HCEC 1CT (cell line): ENCODE measurements around the gene CEP55.
"Not testable (repeated sequence)": the region's sequence is repeated elsewhere in the genome, so short reads cannot be mapped to it uniquely, and the experiment has no call there.

Experiments
- DNase-seq: peaks from one replicate; pipeline ENCODE4 v3.0.0-alpha.2; 2017

CEP55 gene

DNA sequence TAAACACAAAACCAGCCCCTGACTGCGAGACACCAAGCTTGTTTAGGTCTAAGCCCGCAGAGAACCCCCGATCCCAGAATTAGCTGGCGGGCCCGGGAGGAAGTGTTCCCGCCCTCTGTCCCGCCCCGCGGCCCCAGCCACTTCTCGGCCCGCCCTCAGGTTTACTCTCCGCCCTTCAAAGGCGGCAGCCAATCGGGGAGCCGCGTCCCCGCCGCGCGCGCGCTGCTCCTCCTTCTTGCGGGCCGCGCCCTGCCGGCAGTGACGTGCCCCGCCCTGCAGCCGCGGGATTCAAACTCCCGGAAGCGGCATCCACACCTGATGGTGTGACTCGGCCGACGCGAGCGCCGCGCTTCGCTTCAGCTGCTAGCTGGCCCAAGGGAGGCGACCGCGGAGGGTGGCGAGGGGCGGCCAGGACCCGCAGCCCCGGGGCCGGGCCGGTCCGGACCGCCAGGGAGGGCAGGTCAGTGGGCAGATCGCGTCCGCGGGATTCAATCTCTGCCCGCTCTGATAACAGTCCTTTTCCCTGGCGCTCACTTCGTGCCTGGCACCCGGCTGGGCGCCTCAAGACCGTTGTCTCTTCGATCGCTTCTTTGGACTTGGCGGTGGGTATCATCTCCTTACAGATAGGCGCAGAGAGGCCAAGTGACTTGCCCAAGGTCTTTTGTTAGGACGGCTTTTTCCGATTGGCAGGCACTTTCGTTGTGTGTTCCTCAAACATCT lies at the start of gene CEP55:
CEP55 (plus strand) TSS at position 291 of the 720 bp plus-strand sequence. CDS start 3,440 bp downstream, outside the sequence.
- DNase-seq, result peak; percentile 96

DNA sequence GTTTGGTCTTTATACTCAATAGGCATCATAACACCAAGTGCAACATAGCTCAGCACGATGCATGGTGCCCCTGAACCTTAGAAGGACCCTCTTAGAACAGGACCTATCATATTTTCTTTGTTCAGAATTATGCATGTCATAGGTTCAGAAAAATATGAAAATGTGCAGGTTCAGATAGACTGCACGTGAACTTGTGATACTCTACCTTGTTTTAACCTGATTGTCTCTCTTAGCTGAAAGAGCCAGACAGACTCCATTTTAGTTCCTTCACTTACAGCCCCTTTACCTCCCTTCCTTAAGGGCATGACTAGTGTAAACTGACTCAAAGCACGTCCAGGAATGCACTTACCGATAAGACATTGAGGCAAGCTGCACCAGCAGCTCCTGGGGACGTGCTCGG lies 49.4 kb upstream of the CEP55 start:
- no peak for DNase-seq

DNA sequence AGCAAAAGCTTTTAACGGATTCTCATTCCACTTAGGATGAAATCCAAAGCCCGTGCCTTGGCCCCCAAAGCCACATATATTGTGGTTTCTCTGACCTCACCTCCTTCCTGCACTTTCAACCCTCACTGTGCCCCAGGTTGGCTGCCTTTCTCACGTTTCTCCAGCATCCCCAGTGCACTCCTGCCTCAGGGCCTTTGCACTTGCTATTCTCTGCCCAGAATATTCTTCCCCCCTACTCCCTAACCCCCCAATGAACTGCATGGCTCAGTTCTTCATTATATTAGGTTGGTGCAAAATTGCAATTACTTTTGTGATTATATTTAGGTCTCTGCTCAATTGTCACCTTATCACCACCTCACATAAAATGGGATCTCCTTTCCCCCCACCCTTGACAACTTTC lies 48.4 kb upstream of the CEP55 start:
- DNase-seq, result no peak

DNA sequence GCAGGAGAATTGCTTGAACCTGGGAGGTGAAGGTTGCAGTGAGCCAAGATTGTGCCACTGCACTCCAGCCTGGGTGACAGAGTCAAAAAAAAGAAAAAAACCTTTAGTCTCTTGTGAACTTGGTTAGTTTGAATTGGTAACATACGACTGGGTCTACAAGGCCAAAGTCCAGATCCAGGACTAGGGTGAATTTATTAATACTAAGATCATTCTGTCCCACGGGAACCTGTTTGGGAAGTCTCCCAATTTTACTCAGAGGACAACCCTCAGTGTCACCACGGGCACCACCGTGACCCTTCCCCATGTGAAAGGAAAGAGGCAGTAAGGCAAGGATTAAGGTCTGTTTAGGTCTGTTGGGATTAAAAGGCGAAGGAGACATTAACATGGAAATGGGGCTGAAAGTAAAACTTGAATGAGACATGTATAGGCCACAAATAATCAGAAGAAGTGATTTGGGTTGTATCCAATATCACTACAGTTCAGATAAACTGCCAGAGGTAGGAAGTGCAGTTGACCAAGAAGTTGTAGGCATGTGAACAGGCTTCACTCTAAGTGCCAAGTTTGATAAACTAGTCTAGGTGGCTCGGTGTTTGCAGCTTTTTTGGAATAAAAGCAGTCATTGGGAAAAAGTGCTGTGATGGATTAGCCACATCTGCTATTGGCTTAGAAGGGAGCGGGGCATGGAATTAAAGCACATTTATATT lies 45.0 kb upstream of the CEP55 start:
- no peak for DNase-seq

GRCh38 chr10:93452143-93452542 lies 44.3 kb upstream of the CEP55 start:
- DNase-seq, result no peak

GRCh38 chr10:93454146-93454545 lies 42.3 kb upstream of the CEP55 start:
- DNase-seq, result no peak

DNA sequence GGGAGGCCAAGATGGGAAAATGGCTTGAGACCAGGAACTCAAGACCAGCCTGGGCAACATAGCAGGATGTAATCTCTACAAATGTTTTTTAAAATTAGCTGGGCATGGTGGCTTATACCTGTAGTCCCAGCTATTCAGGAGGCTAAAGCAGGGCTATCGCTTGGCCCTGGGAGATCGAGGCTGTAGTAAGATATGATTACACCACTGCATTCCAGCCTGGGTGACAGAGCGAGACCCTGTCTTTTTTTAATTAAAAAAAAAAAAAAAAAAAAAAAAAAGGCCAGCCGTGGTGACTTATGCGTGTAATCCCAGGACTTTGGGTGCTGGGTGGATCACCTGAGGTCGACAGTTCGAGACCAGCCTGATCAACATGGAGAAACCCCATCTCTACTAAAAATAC lies 41.7 kb upstream of the CEP55 start:
- DNase-seq, result no peak

DNA sequence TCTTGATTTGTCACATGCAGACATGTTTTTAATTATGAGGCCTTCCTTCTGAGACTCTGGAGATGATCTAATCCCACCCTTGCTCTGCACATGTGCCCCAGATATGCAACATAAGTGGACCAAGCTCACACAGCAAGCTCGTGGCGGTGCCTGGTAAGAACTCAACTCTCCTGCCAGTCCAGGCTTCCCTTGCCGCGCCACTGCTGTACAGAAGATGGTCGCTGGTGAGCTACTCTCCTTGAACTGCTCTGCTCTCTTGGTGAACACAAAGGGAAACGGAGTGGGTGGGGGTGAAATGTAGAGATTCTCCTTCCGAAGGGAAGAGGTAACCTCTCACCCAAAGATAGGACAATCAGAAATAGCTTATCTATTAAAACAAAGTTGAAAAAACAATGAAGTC lies 39.9 kb upstream of the CEP55 start:
- no peak for DNase-seq

GRCh38 chr10:93457511-93457910 lies 38.9 kb upstream of the CEP55 start:
- DNase-seq, result no peak

DNA sequence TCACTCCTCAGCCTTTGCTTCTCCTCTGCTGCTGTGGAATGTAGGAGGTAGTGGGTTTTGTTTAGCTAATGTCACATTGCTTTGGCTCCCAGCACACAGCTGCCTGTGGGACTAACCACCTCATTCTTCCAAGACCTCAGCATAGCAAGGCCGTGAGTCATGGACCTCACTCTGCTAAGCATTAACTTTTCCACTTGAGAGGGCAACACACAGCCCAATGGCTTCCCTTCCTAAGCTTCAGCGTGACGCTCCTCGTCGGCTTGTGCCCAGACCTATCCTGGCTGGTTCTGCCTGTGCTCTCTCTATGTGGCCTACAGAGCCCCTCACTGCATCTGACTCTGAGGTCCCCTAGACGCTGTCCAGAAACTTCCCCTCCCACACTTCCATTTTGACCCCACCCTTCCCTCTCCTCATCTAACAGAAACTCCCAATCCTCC lies 37.6 kb upstream of the CEP55 start:
- DNase-seq, result peak; percentile 99

DNA sequence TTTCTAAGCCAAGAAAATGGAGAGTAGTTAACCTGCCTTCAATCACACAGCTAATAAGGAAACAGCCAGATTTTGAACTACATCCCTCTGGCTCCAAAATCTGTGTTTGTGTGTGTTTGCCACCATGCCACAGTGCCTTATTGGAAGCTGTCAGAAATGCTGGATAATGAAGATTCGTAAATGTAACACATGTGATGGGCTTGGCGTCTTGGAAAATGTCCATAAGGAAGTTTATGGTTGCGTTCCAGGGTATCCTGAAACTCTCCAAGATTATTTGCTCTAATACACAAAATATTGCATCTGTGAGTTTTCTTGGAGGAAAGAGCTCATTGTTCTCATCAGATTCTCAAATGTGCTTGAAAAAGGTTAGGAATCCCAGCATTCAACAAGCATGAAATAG lies 36.9 kb upstream of the CEP55 start:
- DNase-seq, result no peak

GRCh38 chr10:93461109-93461806 lies 35.2 kb upstream of the CEP55 start:
- peak; percentile 70 for DNase-seq

GRCh38 chr10:93461807-93462178 lies 34.6 kb upstream of the CEP55 start:
- peak; percentile 71 for DNase-seq

GRCh38 chr10:93462371-93462770 lies 34.0 kb upstream of the CEP55 start:
- DNase-seq, result no peak

DNA sequence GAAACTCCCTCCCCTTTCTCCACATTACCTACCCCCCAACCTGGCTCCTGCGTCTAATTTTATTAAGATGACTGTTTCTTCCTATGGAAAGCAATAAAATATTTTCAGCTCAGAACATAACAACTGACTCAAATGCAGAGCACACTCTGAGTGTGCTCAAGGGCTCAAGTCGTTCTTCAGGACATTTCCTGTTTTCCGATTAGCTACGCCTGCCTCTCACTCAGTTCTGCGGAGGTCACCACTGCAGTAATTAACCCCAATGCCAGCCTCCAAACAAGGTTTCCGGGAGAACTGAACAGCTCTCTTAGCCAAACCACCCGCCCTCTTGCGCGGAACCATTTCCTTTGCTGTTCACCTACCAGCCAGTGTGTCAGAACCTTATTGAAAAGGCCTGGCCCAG lies 33.5 kb upstream of the CEP55 start:
- peak; percentile 86 for DNase-seq

GRCh38 chr10:93463723-93464476 lies 32.5 kb upstream of the CEP55 start:
- peak; percentile 73 for DNase-seq

- peak; percentile 72 for DNase-seq
These were observed 31.5 kb upstream of the CEP55 start for GRCh38 chr10:93464776-93465388.

GRCh38 chr10:93465806-93466675 lies 30.4 kb upstream of the CEP55 start:
- DNase-seq, result peak; percentile 98

- DNase-seq, result not testable (repeated sequence)
These were observed 28.8 kb upstream of the CEP55 start for GRCh38 chr10:93467635-93468034.

GRCh38 chr10:93468461-93469213 lies 27.8 kb upstream of the CEP55 start:
- DNase-seq, result peak; percentile 97

- DNase-seq, result no peak
These were observed 27.0 kb upstream of the CEP55 start for GRCh38 chr10:93469454-93469853.
